Keratinocyte (primary cell): Measurements from ENCODE around the gene TOLLIP. TPM values are rescaled to one million over a fixed set of nuclear protein-coding genes. Genes with fewer than 3 reads are reported as not detected.

Experiments
- DNase-seq: peaks from one replicate; pipeline ENCODE4 v3.0.0-alpha.2; 2011; ENCODE audit warnings: low read depth, missing footprints, low spot score
- FAIRE-seq: peaks from 2 replicates; lab custom pipeline; 2011; peaks lifted over from hg19 to GRCh38; lab: Jason Lieb, UNC
- H2AFZ ChIP-seq: 2 replicates; pipeline ENCODE4 v1.6.0; 2012; ENCODE audit warnings: low read length, control low read depth, inconsistent platforms; ENCODE audit not compliant: control insufficient read depth
- H3K27ac ChIP-seq: 2 replicates; pipeline ENCODE4 v1.5.1; 2011; ENCODE audit warnings: low read length; ENCODE audit not compliant: control insufficient read depth, insufficient read depth
- H3K27me3 ChIP-seq: 3 replicates; pipeline ENCODE4 v1.6.0; 2011; ENCODE audit warnings: low read length; ENCODE audit not compliant: control insufficient read depth, insufficient read depth; ENCODE audit errors: extremely low read depth
- H3K36me3 ChIP-seq, 2 experiments: 2 replicates in 1 of 2; 3 replicates in 1 of 2; pipeline ENCODE4 v1.5.1; 2011; ENCODE audit warnings: low read length in 2 of 2, mild to moderate bottlenecking in 1 of 2; ENCODE audit not compliant: control insufficient read depth in 2 of 2, insufficient read depth in 2 of 2; ENCODE audit errors: extremely low read depth in 1 of 2
- H3K4me1 ChIP-seq: 3 replicates; pipeline ENCODE4 v1.5.1; 2011; ENCODE audit warnings: low read length; ENCODE audit not compliant: control insufficient read depth, insufficient read depth; ENCODE audit errors: extremely low read depth
- H3K4me2 ChIP-seq: 3 replicates; pipeline ENCODE4 v1.6.0; 2011; ENCODE audit warnings: low read depth, low read length; ENCODE audit not compliant: control insufficient read depth, insufficient read depth; ENCODE audit errors: extremely low read depth
- H3K4me3 ChIP-seq, 3 experiments: fragments of 200-600 bp in 1 of 3; sonication (generic) in 1 of 3; 2 replicates in 2 of 3; 3 replicates in 1 of 3; pipeline ENCODE4 v1.5.1; 2011 to 2016; ENCODE audit warnings: low read length in 3 of 3, mild to moderate bottlenecking in 3 of 3, control low read depth in 2 of 3, inconsistent platforms in 1 of 3, low read depth in 1 of 3, mixed read lengths in 1 of 3, mixed run types in 1 of 3, moderate library complexity in 1 of 3; ENCODE audit not compliant: control insufficient read depth in 2 of 3, insufficient read depth in 2 of 3; ENCODE audit errors: extremely low read depth in 1 of 3
- H3K79me2 ChIP-seq: 2 replicates; pipeline ENCODE4 v1.6.0; 2012; ENCODE audit warnings: low read length; ENCODE audit not compliant: control insufficient read depth, insufficient read depth
- H3K9ac ChIP-seq: 3 replicates; pipeline ENCODE4 v1.6.0; 2011; ENCODE audit warnings: low read length; ENCODE audit not compliant: control insufficient read depth, insufficient read depth; ENCODE audit errors: extremely low read depth
- H3K9me1 ChIP-seq: 3 replicates; pipeline ENCODE4 v1.6.0; 2011; ENCODE audit warnings: low read length; ENCODE audit not compliant: control insufficient read depth, insufficient read depth; ENCODE audit errors: extremely low read depth
- H3K9me3 ChIP-seq: 2 replicates; pipeline ENCODE4 v1.5.1; 2012; ENCODE audit warnings: low read depth, low read length; ENCODE audit not compliant: control insufficient read depth
- H4K20me1 ChIP-seq: 3 replicates; pipeline ENCODE4 v1.6.0; 2011; ENCODE audit warnings: low read length; ENCODE audit not compliant: control insufficient read depth, insufficient read depth; ENCODE audit errors: extremely low read depth
- EZH2 ChIP-seq: IDR thresholded peaks from one replicate; pipeline ENCODE4 v1.6.1; 2012; ENCODE audit warnings: inconsistent platforms, mild to moderate bottlenecking, low read length, moderate library complexity
- dilution Hi-C: fragments of 300-500 bp; cut with MboI; formaldehyde crosslinking; loops from one replicate; pipeline ENCODE4 v1.7.0; 2020; ENCODE audit warnings: low sequenced_read_pairs; ENCODE audit not compliant: extremely low pct_ligation_motif_present
- polyA plus RNA-seq, 5 experiments: library from polyadenylated mRNA; depleted of rRNA in 3 of 5; stranded (reverse) in 3 of 5; stranded (forward) in 1 of 5; unstranded in 1 of 5; fragments of >200 nt; gene quantifications; 1 replicate in 1 of 5; 2 replicates in 3 of 5; 3 replicates in 1 of 5; pipeline versions ENCODE4 v1.2.1 to v1.2.3, GENCODE V29; 2011 to 2012; ENCODE audit warnings: missing spikeins in 2 of 5, low read depth in 1 of 5, low replicate concordance in 1 of 5
- TF ChIP-seq, protein P1 (sequence below), 3 experiments: IDR thresholded peaks in 1 of 3; conservative IDR thresholded peaks in 1 of 3; optimal IDR thresholded peaks in 1 of 3; 2 replicates in 2 of 3; 3 replicates in 1 of 3; pipeline versions ENCODE3 to v1.5.1; 2011; ENCODE audit warnings: low read length in 3 of 3, mild to moderate bottlenecking in 3 of 3, moderate library complexity in 2 of 3, control low read depth in 1 of 3, inconsistent platforms in 1 of 3; ENCODE audit not compliant: insufficient read depth in 2 of 3; ENCODE audit errors: extremely low read depth in 1 of 3

The TOLLIP gene
- polyA plus RNA-seq, 1 donor (not counting 4 experiments of a cell fraction or from before 2014, with no cell fraction given) = 40.2 TPM

- no peak overlapping the region for H2AFZ ChIP-seq
- FAIRE-seq (no peak), DNase-seq (no peak)
- dilution Hi-C loops = no loop called here
- TF ChIP-seq, protein P1, sequence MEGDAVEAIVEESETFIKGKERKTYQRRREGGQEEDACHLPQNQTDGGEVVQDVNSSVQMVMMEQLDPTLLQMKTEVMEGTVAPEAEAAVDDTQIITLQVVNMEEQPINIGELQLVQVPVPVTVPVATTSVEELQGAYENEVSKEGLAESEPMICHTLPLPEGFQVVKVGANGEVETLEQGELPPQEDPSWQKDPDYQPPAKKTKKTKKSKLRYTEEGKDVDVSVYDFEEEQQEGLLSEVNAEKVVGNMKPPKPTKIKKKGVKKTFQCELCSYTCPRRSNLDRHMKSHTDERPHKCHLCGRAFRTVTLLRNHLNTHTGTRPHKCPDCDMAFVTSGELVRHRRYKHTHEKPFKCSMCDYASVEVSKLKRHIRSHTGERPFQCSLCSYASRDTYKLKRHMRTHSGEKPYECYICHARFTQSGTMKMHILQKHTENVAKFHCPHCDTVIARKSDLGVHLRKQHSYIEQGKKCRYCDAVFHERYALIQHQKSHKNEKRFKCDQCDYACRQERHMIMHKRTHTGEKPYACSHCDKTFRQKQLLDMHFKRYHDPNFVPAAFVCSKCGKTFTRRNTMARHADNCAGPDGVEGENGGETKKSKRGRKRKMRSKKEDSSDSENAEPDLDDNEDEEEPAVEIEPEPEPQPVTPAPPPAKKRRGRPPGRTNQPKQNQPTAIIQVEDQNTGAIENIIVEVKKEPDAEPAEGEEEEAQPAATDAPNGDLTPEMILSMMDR (optimal IDR thresholded peaks at IDR 0.05 in 1 of 3, IDR thresholded peaks at IDR 0.05 in 1 of 3, conservative IDR thresholded peaks at IDR 0.05 in 1 of 3; ENCODE audit: extremely low read depth in 1 of 3, insufficient read depth in 2 of 3, low read length in 3 of 3) = no peak
- no peak for TF ChIP-seq EZH2
- H3K79me2 ChIP-seq = no peaks in the 10 kb centered on the region
- no peaks in the 10 kb centered on the region for H3K9me1 ChIP-seq
- no peaks in the 10 kb centered on the region for H4K20me1 ChIP-seq
- no peaks in the 10 kb centered on the region for H3K36me3 ChIP-seq
- no peak overlapping the region for H3K4me3 ChIP-seq
- no peaks in the 10 kb centered on the region for H3K9me3 ChIP-seq
- H3K4me2 ChIP-seq = no peak overlapping the region
- no peak overlapping the region for H3K27ac ChIP-seq
- no peak overlapping the region for H3K9ac ChIP-seq
- H3K4me1 ChIP-seq = peaks cover 6% of the 10 kb centered on the region
- H3K27me3 ChIP-seq = no peaks in the 10 kb centered on the region
These were observed 49.9 kb downstream of the TOLLIP start for GRCh38 chr11:1259561-1259960.

- no peak for TF ChIP-seq EZH2
- TF ChIP-seq, protein P1 (optimal IDR thresholded peaks at IDR 0.05 in 1 of 3, IDR thresholded peaks at IDR 0.05 in 1 of 3, conservative IDR thresholded peaks at IDR 0.05 in 1 of 3; ENCODE audit: extremely low read depth in 1 of 3, insufficient read depth in 2 of 3, low read length in 3 of 3) = no peak
- no peak overlapping the region for H3K4me3 ChIP-seq
- FAIRE-seq (no peak), DNase-seq (no peak)
- dilution Hi-C loops = no loop called here
- no peak overlapping the region for H3K4me2 ChIP-seq
- H3K27me3 ChIP-seq = no peaks in the 10 kb centered on the region
- no peak overlapping the region for H2AFZ ChIP-seq
- no peak overlapping the region for H3K27ac ChIP-seq
- H4K20me1 ChIP-seq = no peaks in the 10 kb centered on the region
- no peaks in the 10 kb centered on the region for H3K79me2 ChIP-seq
- H3K36me3 ChIP-seq = no peaks in the 10 kb centered on the region
- H3K9me3 ChIP-seq = no peaks in the 10 kb centered on the region
- no peak overlapping the region for H3K9ac ChIP-seq
- no peaks in the 10 kb centered on the region for H3K9me1 ChIP-seq
- peaks cover 6% of the 10 kb centered on the region for H3K4me1 ChIP-seq
These were observed 50.4 kb downstream of the TOLLIP start for GRCh38 chr11:1259076-1259461.
